Stimulated activated naive CD8-positive, alpha-beta T cell treated with anti-CD3 and anti-CD28 coated beads, Interleukin-15, Interleukin-2, amounts not matched to agents 100 U/mL and 50 U/mL, for 24 hours (primary cell): Measurements from ENCODE around the gene ALDH3B1.

Experiments
- ATAC-seq: fragments of 150-1000 bp; cut with Tn5 transposase; one replicate; pipeline ENCODE4 v1.10.0; 2021
- DNase-seq: peaks from one replicate; pipeline ENCODE4 v3.0.0; 2021

The ALDH3B1 gene

DNA sequence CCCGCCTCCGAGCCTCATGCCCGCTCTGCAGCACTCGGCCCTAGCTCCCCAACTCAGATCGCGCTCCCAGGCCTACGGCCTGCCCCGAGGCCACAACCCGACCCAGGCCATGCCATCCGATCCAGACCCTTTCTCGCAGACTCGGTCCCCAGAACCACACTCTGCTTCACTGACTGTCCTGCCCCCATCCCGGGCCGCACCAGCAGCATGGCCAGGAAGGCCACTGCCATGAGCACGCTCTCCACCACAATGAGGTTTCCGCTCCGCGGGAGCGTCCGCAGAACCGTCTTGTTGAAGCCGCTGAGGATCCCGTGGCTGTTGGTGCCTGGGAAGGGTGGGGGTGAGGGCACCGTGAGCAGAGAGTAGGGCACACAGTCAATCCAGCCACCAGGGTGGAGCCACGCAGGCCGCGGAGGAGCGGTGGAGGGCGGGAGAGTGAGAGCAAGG lies 12.6 kb upstream of the ALDH3B1 start:
- no peak for DNase-seq
- no peak for ATAC-seq

DNA sequence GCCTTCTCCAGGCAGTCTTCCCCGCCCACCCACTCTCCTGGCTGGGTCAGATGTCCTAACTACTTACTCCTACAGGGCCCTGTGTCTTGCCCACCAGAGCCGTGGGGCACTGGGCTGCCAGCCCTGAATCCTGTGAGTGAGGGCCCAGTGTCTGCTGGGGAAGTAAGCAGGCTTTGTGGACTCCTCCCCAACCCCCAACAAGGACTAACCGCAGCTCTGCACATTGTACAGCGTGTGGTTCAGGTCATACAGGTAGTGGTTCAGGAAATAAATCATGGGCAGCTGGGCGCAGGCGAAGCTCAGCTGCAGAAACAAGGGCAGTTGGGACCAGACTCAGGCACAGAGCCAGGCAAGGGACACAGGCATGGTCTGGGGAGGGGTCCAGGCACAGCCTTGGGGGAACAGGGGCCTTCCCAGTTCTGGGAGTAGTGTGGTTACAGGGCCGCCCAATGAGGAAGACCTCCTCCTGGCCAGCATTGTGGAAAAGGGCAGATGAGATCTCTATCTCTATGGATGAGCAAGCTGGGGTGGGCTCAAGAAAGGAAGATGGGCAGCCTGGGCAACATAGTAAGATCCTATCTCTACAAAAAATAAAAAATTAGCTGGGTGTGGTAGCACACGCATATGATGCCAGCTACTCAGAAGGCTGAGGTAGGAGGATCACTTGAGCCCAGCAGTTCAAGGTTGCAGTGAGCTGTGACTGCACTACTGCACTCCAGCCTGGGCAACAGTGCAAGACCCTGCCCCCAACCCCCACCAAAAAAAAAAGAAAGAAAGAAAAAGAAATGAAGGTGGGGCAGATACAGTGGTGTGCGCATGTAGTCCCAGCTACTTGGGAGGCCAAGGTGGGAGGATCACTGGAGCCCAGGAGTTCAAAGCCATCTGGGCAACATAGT lies 11.7 kb upstream of the ALDH3B1 start:
- no peak for DNase-seq
- ATAC-seq, result no peak

DNA sequence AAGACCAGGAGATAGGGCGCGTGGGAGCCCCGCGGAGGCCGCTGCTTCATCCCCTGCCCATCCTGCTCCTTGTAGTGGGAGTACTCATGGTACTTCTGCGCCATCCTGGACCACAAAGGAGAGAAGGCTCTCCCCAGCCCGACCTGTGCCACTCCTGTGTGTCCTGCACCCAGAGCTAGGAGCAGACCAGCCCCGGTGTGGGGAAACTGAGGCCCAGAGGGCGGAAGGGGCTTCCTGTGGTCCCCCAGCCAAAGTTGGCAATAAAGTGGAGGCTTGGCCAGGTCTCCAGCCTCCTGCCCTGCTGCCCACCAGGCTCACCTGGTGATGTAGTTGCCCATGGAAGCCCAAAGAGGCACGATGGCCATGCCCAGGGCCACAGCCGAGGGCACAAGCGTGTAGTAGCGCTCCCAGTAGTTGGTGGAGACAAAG lies 10.9 kb upstream of the ALDH3B1 start:
- no peak for DNase-seq
- no peak for ATAC-seq

DNA sequence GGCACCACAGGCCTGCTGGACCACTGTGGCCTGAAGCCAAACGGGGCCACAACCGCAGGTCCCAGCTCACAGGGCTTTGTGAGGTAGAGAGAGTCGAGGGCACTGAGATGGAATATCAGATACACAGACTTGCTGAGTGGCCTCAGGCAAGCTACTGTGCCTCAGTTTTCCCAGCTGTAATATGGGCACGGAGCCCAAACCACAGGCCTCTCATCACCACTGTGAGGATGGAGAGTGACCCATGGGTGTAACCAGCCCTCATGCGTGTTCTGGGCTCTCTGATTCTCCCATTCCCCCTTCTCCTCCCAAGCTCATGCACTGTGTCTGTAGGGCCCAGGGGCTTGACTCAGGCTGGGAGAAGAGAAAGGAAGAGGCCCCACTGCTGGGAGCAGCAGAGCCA lies 10.4 kb upstream of the ALDH3B1 start:
- DNase-seq (no peak), ATAC-seq (no peak)

DNA sequence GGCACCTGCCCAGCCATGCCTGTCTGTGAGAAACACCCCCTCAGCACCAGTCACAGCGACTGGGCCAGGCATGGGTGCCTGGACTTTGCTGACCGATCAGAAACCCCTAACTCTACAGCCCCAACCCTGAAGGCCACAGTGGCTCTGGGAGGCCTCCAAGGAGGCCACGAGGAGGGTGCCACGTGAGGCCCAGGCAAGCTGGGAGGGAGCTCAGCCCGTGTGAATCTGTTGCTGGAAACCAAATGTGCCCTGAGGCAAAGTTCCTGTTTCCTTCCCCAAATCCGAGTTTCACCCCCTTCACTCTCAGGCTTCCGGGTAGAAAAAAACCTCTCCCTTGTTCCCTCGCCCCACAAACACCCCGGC lies 7.6 kb upstream of the ALDH3B1 start:
- ATAC-seq (no peak), DNase-seq (no peak)

GRCh38 chr11:68002938-68003845 lies 6.9 kb upstream of the ALDH3B1 start:
- DNase-seq, result peak; percentile 51
- ATAC-seq, result peak; percentile 56

- DNase-seq (peak; percentile 89), ATAC-seq (peak; percentile 93)
Observed at GRCh38 chr11:68003846-68004550, 6.1 kb upstream of the ALDH3B1 start, which contains the start of gene UNC93B1. UNC93B1 (minus strand) TSS chr11:68004097; CDS start chr11:68004043, 54 bp downstream.

DNA sequence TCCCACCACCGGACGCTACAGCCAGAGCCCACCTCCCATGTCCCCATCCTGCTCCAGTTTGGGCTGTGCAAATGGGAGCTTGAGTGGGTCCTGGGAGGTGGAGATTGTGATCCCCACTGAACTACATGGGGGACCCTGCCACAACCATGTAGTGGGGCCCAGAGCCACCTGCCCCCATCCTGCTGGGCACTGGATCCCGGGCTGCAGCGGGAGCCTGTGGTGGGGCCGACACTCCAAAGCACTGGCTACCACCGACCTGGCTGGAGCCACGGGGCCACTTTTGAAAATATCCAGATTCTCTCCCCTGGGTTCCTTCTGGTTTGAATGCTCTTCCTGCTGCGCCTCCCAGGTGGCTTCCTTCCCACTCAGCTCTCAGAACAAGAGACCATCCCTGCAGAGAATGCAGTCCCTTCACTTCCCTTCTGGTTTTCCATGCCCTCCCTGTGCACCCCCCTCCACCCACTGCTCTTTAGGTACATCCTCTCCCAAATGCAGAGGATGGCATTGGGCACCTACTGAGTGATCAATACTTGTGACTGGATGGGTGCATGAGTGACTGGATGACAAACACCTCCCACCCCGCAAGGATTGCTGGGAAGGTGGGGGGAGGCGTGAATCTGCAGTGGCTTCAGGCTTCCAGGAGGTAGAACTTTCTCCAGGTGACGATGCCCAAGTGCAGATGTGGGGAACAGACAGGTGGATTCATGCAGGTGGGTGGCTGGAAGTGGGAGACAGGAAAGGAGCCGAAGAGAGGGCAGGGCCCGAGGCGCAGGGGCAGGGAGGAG lies 5.4 kb upstream of the ALDH3B1 start:
- DNase-seq, result no peak
- ATAC-seq, result no peak

GRCh38 chr11:68006606-68007166 lies 3.4 kb upstream of the ALDH3B1 start:
- ATAC-seq (no peak), DNase-seq (no peak)

DNA sequence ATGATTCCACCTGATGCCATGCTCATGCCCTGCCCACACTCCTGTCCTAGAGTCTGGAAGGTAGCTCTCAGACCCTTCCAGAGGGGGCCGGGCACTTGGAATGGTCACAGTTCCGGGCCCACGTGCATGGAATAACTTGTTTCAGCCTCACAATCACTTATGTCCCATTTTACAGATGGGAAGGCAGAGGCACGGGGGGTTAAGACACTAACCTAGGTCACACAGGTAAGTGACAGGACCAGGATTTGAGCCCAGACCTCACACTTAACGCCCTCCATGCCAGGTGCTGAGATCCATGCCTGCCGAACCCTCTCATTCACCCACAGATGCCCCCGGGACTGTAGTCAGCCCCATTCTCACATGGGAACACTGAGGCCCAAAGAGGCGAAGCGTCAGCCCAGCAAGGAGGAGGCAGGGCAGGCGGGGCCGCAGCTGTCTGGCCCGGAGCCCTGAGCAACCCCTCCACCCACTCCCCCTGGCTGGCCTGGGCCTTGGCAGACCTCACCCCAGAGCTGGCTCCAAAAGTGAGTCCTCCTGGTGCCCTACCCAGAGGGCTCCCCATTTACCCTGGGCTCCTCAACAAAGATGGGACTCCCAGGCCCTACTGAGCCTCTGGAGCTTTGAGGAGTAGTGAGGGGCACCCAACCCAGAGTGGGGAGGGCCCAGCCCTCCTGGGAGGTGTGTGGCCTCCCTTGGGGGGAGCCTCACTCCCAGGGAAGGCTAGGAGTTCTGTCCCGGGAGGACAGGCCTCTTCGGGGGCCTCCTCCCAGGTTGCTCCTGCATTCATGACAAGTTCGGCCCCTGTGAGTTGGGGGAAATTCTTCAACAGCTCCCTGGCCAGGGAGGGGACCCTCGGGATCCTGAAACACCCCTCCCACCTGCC lies 2.4 kb upstream of the ALDH3B1 start:
- DNase-seq (no peak), ATAC-seq (no peak)

DNA sequence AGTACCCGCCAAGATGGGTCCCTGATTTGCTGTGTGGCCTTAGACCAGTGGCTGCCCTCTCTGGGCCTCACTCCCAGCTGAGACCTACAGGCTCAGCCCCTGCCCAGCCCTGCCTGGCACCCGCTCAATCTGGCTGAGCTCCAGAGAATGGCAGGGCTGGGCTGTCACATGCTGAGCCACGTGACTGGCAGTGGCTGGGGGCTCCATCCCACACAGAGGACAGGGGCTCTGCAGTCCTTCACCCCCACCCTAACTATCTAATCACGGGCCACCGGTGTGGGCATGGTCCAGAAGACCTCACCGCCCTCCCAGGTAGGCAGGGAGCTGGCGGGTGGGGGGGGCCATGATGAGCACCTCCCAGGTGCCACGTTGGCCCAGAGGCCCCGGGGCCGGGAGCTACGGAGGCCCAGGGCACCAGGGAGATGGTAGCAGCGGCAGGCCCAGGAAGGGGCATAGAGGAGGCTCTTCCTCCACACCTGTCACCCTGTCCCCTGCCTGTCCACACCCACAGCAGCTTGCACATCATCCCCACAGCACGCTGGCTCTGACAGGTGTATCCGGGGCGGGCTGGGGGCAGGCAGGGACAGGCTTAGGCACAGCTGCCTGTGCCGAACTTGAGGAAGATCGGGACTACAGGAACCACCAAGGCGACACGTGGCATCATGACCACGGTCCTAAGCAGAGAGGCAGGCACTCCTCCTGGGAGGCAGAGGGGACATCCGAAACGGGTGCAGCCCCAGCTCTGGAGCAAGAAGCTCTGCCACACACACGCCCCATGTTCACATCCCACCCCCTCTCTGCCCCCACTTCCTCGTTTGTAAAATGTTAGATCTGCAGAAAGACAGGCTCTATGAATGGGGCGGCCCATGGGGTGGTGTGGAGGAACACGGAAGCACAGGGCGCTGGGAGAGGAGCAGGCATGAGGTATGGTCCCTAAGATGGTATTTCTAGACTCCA lies 1.5 kb upstream of the ALDH3B1 start:
- no peak for DNase-seq
- ATAC-seq, result no peak

DNA sequence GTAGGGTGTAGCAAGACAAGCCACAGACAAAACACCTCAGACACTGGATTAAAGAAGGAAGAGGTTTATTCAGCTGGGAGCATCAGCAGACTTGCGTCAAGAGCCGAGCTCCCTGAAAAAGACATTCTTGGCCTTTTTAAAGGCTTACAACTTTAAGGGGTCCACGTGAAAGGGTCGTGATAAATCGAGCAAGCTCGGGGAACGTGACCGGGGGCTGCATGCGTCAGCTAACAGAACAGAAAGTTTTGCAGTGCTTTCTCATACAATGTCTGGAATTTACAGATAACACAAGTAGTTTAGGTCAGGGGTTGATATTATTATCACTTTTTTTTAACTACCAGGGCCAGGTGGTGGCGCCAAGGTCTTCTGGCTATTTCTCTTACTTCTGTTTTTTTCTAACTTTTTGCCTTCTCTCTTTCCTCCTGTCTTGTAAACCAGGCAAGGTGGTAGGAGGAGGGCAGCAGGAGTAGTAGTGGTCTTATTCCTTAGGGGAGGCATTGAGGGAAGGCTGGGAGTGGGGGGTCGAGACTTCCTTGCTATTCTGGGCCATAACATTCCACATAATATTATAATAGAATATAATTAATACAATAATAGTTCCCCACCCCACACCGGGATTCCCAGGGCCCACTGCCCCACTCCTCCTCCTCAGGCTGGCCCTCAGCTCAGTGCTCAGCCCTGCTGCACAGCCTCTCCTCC lies 587 bp upstream of the ALDH3B1 start:
- no peak for ATAC-seq

GRCh38 chr11:68011051-68011943 lies 1.2 kb downstream of the ALDH3B1 start:
- ATAC-seq, result no peak
- DNase-seq, result no peak

More for the DNA sequence above, 587 bp upstream of the ALDH3B1 start:
- DNase-seq, result no peak

GRCh38 chr11:68012044-68012842 lies 2.1 kb downstream of the ALDH3B1 start:
- no peak for ATAC-seq
- DNase-seq, result no peak

DNA sequence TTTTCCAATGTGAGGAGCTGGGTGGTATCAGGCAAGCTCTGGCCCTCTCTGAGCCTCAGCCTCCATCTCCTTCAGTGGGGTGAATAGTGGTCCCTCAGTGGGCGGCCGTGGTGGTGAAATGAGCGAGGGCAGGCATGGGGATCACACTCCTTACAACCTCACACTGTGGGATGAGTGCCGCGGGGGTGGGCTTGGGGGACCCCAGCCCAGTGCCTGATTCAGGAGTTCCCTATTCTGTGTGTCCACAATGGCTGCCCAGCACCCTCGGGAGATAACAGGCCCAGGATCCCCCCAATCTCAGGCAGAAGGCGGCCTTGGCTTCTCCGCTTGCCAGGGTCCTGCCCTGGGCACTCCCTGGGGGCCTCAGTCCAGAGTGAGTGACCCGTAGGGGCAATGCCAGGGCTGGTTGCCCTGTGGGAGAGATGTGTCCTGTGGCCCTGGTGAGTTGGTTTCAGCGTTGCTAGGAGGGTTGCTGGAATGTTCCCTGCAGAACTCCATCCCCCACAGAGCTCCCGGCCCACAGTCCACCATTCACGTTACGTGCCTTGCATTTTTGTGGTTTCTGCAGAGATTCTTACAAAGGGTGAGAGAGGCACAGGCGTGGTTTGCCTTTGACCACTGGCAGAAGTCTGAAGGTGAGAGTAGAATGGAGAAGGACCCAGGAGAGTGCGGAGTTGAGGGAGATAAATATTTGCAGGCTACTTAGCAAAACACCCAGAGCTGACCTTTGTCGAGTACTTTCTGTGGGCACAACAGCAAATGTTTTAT lies 2.9 kb downstream of the ALDH3B1 start:
- ATAC-seq (no peak), DNase-seq (no peak)
